Fibroblast of lung (primary cell): ENCODE measurements around the gene BCO1. TPM values are rescaled to one million over a fixed set of nuclear protein-coding genes. Genes with fewer than 3 reads are reported as not detected.

ENCODE experiments used
- DNase-seq, 2 donors: peaks; one replicate each; pipeline versions ENCODE4 v3.0.0 to v3.0.0-alpha.2; 2010; ENCODE audit warnings: low read depth in 2 of 2
- H2AFZ ChIP-seq: 2 replicates; pipeline ENCODE4 v1.5.1; 2012; ENCODE audit warnings: low read length, control low read depth, inconsistent platforms
- H3K27ac ChIP-seq: 2 replicates; pipeline ENCODE4 v1.5.1; 2011; ENCODE audit warnings: low read length, control low read depth; ENCODE audit not compliant: insufficient read depth
- H3K27me3 ChIP-seq: 2 replicates; pipeline ENCODE4 v1.5.1; 2011; ENCODE audit warnings: mild to moderate bottlenecking, low read length; ENCODE audit not compliant: control insufficient read depth, insufficient read depth
- H3K36me3 ChIP-seq: 2 replicates; pipeline ENCODE4 v1.5.1; 2011; ENCODE audit warnings: low read length; ENCODE audit not compliant: control insufficient read depth, insufficient read depth
- H3K4me1 ChIP-seq: 2 replicates; pipeline ENCODE4 v1.5.1; 2011; ENCODE audit warnings: low read length; ENCODE audit not compliant: control insufficient read depth, insufficient read depth; ENCODE audit errors: extremely low read depth
- H3K4me2 ChIP-seq: 2 replicates; pipeline ENCODE4 v1.5.1; 2011; ENCODE audit warnings: low read length, control low read depth; ENCODE audit not compliant: insufficient read depth; ENCODE audit errors: extremely low read depth
- H3K4me3 ChIP-seq, 4 experiments: fragments of 200-600 bp in 1 of 4; sonication (generic) in 1 of 4; replicated peaks in 1 of 4; 2 replicates each; pipeline ENCODE4 v1.5.1; 2011 to 2016; ENCODE audit warnings: low read length in 4 of 4, low read depth in 3 of 4, mild to moderate bottlenecking in 3 of 4, control low read depth in 2 of 4, inconsistent platforms in 1 of 4, mixed read lengths in 1 of 4; ENCODE audit not compliant: insufficient read depth in 1 of 4; ENCODE audit errors: control extremely low read depth in 1 of 4
- H3K79me2 ChIP-seq: 2 replicates; pipeline ENCODE4 v1.5.1; 2012; ENCODE audit warnings: mild to moderate bottlenecking, low read length, inconsistent platforms; ENCODE audit not compliant: control insufficient read depth, insufficient read depth
- H3K9ac ChIP-seq: 2 replicates; pipeline ENCODE4 v1.5.1; 2011; ENCODE audit warnings: mild to moderate bottlenecking, low read length, control low read depth; ENCODE audit not compliant: insufficient read depth
- H3K9me3 ChIP-seq: 2 replicates; pipeline ENCODE4 v1.5.1; 2012; ENCODE audit warnings: low read depth, low read length; ENCODE audit not compliant: control insufficient read depth, insufficient read depth
- H4K20me1 ChIP-seq: 2 replicates; pipeline ENCODE4 v1.5.1; 2011; ENCODE audit warnings: low read length; ENCODE audit not compliant: control insufficient read depth, insufficient read depth; ENCODE audit errors: extremely low read depth
- CTCF ChIP-seq, 2 donors: IDR thresholded peaks in 1 of 2; conservative IDR thresholded peaks in 1 of 2; 1 replicate in 1 of 2; 2 replicates in 1 of 2; pipeline ENCODE4 v1.5.1; 2011 to 2012; ENCODE audit warnings: low read length in 2 of 2, control low read depth in 1 of 2, inconsistent platforms in 1 of 2, low read depth in 1 of 2, mild to moderate bottlenecking in 1 of 2
- EZH2 ChIP-seq: IDR thresholded peaks from 2 replicates; pipeline ENCODE4 v1.5.1; 2012; ENCODE audit warnings: low read length, control low read depth, mild to moderate bottlenecking; ENCODE audit errors: missing control alignments
- polyA plus RNA-seq, 2 donors: library from polyadenylated mRNA; depleted of rRNA in 1 of 2; stranded (reverse) in 1 of 2; unstranded in 1 of 2; fragments of >200 nt; gene quantifications; 2 replicates each; pipeline ENCODE4 v1.2.1, GENCODE V29; 2011 to 2012; ENCODE audit warnings: missing spikeins in 1 of 2
- total RNA-seq: library from RNA; depleted of rRNA; stranded (reverse); fragments of >200 nt; gene quantifications from 2 replicates; pipeline ENCODE4 v1.2.1, GENCODE V29; 2014

BCO1 gene
- total and polyA plus RNA-seq, 2 donors (not counting 1 experiment from before 2014, with no cell fraction given): under 0.01 to 0.05 TPM

- H3K4me3 ChIP-seq: no peak overlapping the region
- H3K79me2 ChIP-seq: no peaks in the 10 kb centered on the region
- no peak overlapping the region for H3K4me2 ChIP-seq
- H3K36me3 ChIP-seq: no peaks in the 10 kb centered on the region
- no peak overlapping the region for H3K27ac ChIP-seq
- H3K27me3 ChIP-seq: no peaks in the 10 kb centered on the region
- H4K20me1 ChIP-seq: no peaks in the 10 kb centered on the region
- H3K9me3 ChIP-seq: no peaks in the 10 kb centered on the region
- H3K9ac ChIP-seq: no peak overlapping the region
- TF ChIP-seq CTCF (conservative IDR thresholded peaks at IDR 0.05 in 1 of 2, IDR thresholded peaks at IDR 0.05 in 1 of 2; ENCODE audit: low read depth in 1 of 2, low read length in 2 of 2): no peak
- no peak for TF ChIP-seq EZH2
- no peaks in the 10 kb centered on the region for H3K4me1 ChIP-seq
- no peak for DNase-seq
- H2AFZ ChIP-seq: no peak overlapping the region
These were observed 39.1 kb downstream of the BCO1 start for GRCh38 chr16:81277541-81278080.

DNA sequence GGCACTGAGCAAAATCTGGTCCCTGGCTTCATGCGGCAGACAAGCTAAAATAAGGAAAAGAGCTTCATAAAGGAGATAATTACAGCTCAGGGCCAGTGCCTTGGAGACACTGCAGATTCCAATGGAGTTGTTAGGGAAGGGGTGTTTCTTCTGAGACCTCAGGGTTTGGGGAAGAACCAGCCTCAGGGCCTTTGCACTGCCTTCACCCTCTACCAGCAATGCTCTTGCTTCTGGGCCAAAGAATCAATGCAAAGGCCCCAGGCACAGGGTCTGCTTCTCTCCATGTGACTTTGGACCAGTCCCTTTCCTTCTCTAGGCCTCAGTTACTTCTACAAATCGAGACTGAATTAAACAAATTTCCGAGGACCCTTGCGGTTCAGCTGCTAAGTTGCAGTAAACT lies 40.0 kb downstream of the BCO1 start:
- TF ChIP-seq CTCF (conservative IDR thresholded peaks at IDR 0.05 in 1 of 2, IDR thresholded peaks at IDR 0.05 in 1 of 2; ENCODE audit: low read depth in 1 of 2, low read length in 2 of 2) (no peak), EZH2 (no peak)
- H3K4me1 ChIP-seq: no peaks in the 10 kb centered on the region
- H3K4me3 ChIP-seq: no peak overlapping the region
- H3K79me2 ChIP-seq: no peaks in the 10 kb centered on the region
- no peaks in the 10 kb centered on the region for H3K36me3 ChIP-seq
- H3K9ac ChIP-seq: no peak overlapping the region
- H4K20me1 ChIP-seq: no peaks in the 10 kb centered on the region
- no peaks in the 10 kb centered on the region for H3K27me3 ChIP-seq
- no peaks in the 10 kb centered on the region for H3K9me3 ChIP-seq
- H2AFZ ChIP-seq: no peak overlapping the region
- no peak for DNase-seq
- no peak overlapping the region for H3K27ac ChIP-seq
- no peak overlapping the region for H3K4me2 ChIP-seq

- Histone ChIP-seq H4K20me1 (no peaks in the 10 kb centered on the region), H3K27me3 (no peaks in the 10 kb centered on the region), H3K27ac (no peak overlapping the region), H3K36me3 (no peaks in the 10 kb centered on the region), H3K9ac (no peak overlapping the region), H2AFZ (no peak overlapping the region), H3K4me2 (no peak overlapping the region), H3K4me3 (no peak overlapping the region), H3K9me3 (no peaks in the 10 kb centered on the region), H3K4me1 (no peaks in the 10 kb centered on the region), H3K79me2 (no peaks in the 10 kb centered on the region)
- DNase-seq: peak; percentile 47 to 53
- no peak for TF ChIP-seq EZH2
- no peak for TF ChIP-seq CTCF (conservative IDR thresholded peaks at IDR 0.05 in 1 of 2, IDR thresholded peaks at IDR 0.05 in 1 of 2; ENCODE audit: low read depth in 1 of 2, low read length in 2 of 2)
These were observed 40.9 kb downstream of the BCO1 start for GRCh38 chr16:81279392-81279791.
